OCI-LY3 (cell line): ENCODE measurements around the gene NR3C2.

Experiments used
- EZH2phosphoT487 ChIP-seq: fragments of 200-600 bp; shearing (Covaris generic); IDR thresholded peaks from 2 replicates; pipeline ENCODE4 v1.6.1; 2018; ENCODE audit warnings: antibody characterized with exemption, mixed run types, low read depth
- TF ChIP-seq, protein P1 (sequence below): fragments of 200-600, 300-600 bp; sonication (generic); IDR thresholded peaks from 2 replicates; pipeline ENCODE4 v1.5.1; 2014; ENCODE audit warnings: antibody characterized with exemption, low read length, low read depth

DNA sequence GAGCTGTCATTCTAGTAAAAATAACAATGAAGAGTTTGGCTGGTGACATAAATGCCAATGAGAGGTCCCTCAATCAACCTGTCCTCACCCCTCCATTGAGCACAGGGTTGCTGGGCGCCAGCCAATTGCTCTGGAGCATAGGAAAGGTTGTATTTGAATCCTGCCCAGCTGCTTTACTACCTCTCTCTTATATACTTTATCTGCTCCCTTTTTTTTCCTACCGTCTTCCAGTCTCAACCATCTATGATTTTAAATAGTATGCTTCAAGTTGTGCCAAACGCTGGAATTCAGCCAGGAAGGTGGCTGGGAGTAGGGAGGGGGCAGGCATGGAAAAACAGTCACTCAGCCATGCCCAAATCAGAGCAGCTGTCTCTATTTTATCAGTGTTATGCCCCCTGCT is 153.8 kb downstream of the NR3C2 start:
- TF ChIP-seq EZH2phosphoT487: no peak
- TF ChIP-seq, protein P1, sequence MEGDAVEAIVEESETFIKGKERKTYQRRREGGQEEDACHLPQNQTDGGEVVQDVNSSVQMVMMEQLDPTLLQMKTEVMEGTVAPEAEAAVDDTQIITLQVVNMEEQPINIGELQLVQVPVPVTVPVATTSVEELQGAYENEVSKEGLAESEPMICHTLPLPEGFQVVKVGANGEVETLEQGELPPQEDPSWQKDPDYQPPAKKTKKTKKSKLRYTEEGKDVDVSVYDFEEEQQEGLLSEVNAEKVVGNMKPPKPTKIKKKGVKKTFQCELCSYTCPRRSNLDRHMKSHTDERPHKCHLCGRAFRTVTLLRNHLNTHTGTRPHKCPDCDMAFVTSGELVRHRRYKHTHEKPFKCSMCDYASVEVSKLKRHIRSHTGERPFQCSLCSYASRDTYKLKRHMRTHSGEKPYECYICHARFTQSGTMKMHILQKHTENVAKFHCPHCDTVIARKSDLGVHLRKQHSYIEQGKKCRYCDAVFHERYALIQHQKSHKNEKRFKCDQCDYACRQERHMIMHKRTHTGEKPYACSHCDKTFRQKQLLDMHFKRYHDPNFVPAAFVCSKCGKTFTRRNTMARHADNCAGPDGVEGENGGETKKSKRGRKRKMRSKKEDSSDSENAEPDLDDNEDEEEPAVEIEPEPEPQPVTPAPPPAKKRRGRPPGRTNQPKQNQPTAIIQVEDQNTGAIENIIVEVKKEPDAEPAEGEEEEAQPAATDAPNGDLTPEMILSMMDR: no peak
